IPS-NIHi7 (cell line): Measurements from ENCODE around the gene ATP5F1A.

ENCODE experiments used
- DNase-seq: peaks from one replicate; pipeline ENCODE4 v3.0.0; 2012; ENCODE audit warnings: mixed read lengths; ENCODE audit errors: extremely low spot score

Gene ATP5F1A

DNA sequence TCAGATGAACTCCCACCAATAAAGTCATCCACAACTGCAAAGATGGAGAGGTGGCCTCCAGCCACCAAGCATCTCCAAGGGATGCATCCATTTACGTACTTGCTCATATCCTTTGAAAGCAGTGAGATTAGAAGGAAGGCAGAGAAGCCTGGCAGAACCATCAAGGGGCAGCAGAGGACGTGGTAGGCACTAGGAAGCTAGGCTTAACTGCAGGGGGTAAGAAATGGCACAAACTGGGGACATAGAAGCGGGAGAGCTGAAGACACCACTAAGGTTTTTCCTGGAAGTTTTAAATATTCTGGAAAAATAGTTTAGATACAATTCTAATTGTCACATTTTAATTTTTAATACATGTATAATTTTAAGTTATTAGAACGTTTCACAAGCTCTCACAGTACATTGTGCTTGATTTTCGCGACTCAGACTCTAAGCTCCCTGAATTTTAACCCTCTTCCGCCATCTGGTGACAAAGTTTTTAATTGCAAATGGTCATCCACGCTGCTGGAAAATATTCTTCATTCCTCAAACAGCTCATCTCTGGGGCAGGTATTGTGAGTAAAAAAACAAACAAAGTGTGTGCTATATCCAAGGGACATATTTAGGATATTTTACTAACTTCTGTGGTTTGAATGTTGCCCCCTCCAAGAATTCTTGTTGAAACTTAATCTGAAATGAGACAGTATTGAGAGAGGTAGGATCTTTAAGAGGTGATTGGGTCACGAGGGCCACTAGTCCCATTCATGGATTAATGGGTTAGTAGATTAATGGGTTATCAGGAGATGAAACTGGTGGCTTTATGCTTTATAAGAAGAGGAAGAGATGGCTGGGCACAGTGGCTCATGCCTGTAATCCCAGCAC is 24.4 kb downstream of the ATP5F1A start:
- DNase-seq, result peak; percentile 45

DNA sequence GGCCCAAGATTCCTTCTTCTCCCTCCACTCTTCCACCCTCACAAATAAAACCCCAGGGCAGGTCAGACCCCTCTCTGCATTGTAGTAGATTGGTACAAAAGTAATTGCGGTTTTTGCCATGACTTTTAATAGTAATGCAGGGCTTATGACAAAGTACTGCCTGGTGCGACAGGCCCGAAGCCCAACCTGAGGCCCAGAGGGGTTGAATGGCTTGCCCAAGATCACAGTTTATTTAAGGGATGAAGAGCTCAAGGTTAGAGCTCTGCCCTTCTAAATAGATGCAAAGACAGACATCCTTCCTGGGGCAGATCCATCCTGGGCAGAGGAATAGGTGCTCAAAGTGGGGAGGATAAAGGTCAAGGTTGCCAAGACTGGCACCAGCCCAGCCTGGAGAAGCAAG is 25.1 kb downstream of the ATP5F1A start:
- DNase-seq, result no peak

- DNase-seq, result no peak
Observed at GRCh38 chr18:46072376-46072867, 25.7 kb downstream of the ATP5F1A start.

GRCh38 chr18:46071653-46072375 is 26.3 kb downstream of the ATP5F1A start, which contains the start of gene PSTPIP2:
Gene PSTPIP2 (minus strand): TSS chr18:46072260. CDS start chr18:46072188, 72 bp downstream.
- peak; percentile 39 for DNase-seq

DNA sequence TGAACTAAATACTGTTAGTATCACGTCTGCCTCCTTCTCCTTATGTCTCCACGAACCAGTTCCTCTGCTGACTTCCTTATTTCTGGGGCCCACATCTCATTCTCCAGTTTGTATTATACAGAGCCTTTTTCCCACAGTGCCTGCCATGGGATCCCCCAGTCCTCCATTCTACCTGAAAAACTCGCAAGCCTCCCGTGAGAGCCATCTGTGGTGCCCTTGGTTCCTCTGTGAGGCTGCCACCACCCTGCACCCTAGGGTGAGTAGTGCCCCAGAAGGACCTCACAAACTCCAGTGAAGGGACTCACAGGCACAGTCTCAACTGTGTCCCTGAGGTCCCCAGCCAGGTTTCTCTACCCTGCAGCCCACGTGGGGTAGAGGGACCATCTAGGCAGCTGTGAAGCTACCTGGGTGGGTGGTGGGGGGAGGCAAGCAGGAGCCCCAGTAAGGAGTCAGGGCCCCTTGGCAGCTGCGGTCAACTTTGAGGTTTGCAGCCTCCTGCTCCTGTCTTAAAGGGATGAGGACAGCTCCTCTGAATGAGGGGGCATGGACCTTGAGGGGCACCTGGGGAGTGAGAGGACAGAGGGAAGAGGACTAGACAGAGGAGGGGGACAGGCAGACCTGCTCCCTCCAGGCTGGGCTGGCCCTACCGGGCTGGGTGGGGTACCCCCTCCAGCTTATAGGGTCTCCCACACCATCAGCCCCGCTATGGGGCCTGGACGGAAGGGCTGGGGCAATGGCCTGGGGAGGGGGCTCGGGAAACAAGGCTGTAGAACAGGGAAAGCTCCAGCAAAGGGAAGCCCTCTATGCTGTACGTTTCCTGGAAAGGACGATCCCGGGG is 27.1 kb downstream of the ATP5F1A start:
- DNase-seq, result no peak

GRCh38 chr18:46070232-46070631 is 27.9 kb downstream of the ATP5F1A start:
- no peak for DNase-seq

DNA sequence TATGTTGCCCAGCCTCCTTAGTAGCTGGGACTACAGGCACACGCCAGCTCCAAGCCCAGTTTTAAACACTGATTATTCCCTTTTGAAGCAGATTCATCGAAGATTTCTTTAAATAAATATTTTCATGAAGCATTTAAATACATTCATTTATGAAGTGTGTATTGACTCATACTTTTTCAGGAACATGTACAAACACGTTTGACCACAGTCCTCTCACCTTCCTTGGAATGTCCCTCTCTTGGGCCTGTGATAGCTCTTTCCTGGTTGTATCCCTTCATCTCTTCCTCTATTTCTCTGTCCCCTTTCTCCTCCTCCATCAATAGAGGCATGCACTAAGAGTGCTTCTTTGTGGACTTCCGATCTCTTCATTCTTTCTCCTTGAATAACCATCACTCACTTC is 28.6 kb downstream of the ATP5F1A start:
- DNase-seq, result no peak

- DNase-seq, result no peak
Observed at GRCh38 chr18:46068763-46069162, 29.3 kb downstream of the ATP5F1A start.

DNA sequence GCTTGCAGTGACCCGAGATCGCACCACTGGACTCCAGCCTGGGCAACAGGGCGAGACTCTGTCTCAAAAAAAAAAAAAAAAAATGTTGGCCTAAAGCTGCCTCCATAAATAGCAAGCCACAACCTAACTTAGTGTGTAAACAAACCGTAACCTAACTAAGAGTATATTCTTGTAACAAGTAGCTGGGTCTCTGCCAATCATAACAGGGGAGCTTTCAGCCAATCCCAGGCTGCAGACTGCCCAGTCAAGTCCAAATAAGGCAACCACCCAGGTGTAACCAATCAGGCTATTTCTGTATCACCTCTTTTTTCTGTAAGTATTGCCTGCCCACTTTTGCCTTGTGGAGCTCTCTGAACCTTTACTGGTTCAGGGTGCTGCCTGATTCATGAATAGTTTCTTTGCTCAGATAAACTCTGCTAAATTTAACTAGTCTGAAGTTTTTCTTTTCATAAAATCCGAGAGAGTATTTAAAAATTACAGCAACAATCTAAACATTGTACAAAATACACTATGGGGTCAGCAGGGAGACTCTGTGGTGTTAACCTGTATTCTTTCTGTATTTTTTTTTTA is 30.6 kb downstream of the ATP5F1A start:
- DNase-seq, result no peak

DNA sequence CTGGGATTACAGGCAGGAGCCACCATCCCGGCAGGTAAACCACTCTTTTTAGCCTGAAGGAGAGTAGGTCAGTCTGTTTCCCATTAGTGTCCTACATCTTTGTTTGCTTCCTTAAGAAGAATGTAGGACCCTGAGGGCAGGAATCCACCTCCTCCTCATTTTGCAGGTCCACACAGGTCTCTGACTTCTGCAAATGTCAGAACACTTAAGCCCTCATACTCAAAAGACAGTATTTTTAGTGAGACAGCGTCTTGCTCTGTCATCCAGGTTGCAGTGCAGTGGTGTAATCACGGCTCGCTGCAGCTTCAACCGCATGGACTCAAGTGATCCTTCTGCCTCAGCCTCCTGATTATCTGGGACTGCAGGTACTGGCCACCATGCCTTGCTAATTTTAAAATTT is 35.3 kb downstream of the ATP5F1A start:
- no peak for DNase-seq

- no peak for DNase-seq
Observed at GRCh38 chr18:46061796-46062195, 36.3 kb downstream of the ATP5F1A start.

- DNase-seq, result no peak
Observed at GRCh38 chr18:46061387-46061786, 36.7 kb downstream of the ATP5F1A start.

DNA sequence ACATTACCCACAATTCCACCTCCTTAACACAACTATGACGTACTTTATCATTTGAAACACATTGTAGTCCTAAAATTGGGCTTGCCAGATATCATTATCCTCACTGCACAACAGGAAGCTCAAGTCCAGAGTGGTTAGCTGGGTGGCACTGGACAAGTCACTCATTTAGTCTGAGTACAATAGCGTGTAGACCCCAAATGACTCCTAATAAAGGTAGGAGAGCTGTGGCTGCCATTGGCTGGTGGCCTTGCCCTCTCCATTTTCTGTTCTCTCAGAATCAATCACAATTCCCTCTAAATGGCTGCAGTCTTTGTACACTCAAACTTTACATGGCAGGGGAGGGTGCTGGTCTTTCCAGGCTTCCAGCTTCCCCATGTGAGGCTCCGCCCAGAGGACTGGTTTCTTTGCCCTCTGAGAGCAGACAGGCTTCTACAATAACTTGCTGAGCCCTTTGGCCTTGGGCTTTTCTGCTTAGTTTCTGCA is 37.7 kb downstream of the ATP5F1A start:
- DNase-seq, result no peak

DNA sequence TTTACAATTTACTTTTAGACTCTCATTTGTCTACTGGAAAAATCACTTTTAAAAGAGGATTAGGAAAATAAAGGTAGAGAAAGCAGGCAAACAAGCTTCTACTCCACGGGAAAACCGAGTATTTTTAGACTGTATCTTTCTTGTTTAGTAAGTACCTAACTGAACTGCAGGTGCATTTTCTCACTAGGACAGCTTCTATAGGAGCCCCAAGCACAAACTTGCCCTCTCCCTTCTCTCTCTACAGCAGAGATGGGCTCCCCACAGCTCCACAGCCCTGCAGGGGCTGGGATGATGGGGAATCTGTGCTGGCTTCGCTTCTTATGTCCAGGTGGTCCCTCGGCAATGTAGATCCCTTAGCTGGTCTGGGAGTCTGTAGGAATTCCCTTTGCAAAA is 42.3 kb downstream of the ATP5F1A start:
- DNase-seq, result no peak

- DNase-seq, result no peak
Observed at GRCh38 chr18:46054956-46055837, 42.9 kb downstream of the ATP5F1A start.

- DNase-seq, result no peak
Observed at GRCh38 chr18:46053368-46054095, 44.6 kb downstream of the ATP5F1A start.

- no peak for DNase-seq
Observed at GRCh38 chr18:46051731-46052461, 46.2 kb downstream of the ATP5F1A start.

- DNase-seq, result no peak
Observed at GRCh38 chr18:46050268-46050667, 47.8 kb downstream of the ATP5F1A start.

GRCh38 chr18:46048641-46049040 is 49.5 kb downstream of the ATP5F1A start:
- DNase-seq, result no peak
